Measurements from ENCODE around the gene CCDC70.

GRCh38 chr13:51858433-51859247, 3.1 kb upstream of the CCDC70 start:
- no peak for TF ChIP-seq ZNF530 (tag by site-specific recombination; IDR thresholded peaks at IDR 0.05; ENCODE audit: low read depth)
- no peak for TF ChIP-seq ZNF26 (tag by site-specific recombination; IDR thresholded peaks at IDR 0.05)
- no peak for TF ChIP-seq ZBTB1 (tag by site-specific recombination; IDR thresholded peaks at IDR 0.05)
- TF ChIP-seq CTCF (tag by site-specific recombination; IDR thresholded peaks at IDR 0.05): no peak
- no peak for TF ChIP-seq ZBTB49 (tag by site-specific recombination; IDR thresholded peaks at IDR 0.05; ENCODE audit: low read depth)
- TF ChIP-seq ZNF112 (tag by site-specific recombination; IDR thresholded peaks at IDR 0.05): no peak
- TF ChIP-seq, protein P1, sequence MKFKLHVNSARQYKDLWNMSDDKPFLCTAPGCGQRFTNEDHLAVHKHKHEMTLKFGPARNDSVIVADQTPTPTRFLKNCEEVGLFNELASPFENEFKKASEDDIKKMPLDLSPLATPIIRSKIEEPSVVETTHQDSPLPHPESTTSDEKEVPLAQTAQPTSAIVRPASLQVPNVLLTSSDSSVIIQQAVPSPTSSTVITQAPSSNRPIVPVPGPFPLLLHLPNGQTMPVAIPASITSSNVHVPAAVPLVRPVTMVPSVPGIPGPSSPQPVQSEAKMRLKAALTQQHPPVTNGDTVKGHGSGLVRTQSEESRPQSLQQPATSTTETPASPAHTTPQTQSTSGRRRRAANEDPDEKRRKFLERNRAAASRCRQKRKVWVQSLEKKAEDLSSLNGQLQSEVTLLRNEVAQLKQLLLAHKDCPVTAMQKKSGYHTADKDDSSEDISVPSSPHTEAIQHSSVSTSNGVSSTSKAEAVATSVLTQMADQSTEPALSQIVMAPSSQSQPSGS (tag by site-specific recombination; IDR thresholded peaks at IDR 0.05; ENCODE audit: low read depth): no peak
- TF ChIP-seq ZNF501 (tag by site-specific recombination; IDR thresholded peaks at IDR 0.05): no peak

Measured in HEK293 (cell line).